ENCODE measurements around the gene C1orf105.

The C1orf105 gene

DNA sequence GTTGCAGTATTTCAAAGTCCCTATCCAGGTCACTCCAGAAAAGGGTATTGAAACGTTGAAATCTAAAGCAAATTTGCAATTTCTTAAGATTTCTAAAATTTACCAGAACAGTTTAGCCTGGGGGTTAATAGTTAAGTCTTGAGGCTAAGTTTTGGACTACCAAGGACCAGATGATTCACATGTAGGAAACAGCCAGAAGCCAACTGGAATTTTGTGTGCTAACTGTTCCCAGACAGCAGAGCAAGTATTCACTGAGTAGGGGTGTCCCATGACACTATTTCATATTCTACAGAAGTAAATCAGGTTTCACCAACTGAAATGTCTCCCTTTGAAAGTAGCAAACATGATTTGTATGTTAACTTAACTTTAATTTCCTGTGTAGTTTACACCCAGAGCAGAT, 11.5 kb upstream of the C1orf105 start:
- TF ChIP-seq, protein P1, sequence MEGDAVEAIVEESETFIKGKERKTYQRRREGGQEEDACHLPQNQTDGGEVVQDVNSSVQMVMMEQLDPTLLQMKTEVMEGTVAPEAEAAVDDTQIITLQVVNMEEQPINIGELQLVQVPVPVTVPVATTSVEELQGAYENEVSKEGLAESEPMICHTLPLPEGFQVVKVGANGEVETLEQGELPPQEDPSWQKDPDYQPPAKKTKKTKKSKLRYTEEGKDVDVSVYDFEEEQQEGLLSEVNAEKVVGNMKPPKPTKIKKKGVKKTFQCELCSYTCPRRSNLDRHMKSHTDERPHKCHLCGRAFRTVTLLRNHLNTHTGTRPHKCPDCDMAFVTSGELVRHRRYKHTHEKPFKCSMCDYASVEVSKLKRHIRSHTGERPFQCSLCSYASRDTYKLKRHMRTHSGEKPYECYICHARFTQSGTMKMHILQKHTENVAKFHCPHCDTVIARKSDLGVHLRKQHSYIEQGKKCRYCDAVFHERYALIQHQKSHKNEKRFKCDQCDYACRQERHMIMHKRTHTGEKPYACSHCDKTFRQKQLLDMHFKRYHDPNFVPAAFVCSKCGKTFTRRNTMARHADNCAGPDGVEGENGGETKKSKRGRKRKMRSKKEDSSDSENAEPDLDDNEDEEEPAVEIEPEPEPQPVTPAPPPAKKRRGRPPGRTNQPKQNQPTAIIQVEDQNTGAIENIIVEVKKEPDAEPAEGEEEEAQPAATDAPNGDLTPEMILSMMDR (IDR thresholded peaks at IDR 0.05; ENCODE audit: low read depth, low read length) = no peak
- no peak overlapping the region for H3K4me3 ChIP-seq (ENCODE audit: low read depth, low read length)

DNA sequence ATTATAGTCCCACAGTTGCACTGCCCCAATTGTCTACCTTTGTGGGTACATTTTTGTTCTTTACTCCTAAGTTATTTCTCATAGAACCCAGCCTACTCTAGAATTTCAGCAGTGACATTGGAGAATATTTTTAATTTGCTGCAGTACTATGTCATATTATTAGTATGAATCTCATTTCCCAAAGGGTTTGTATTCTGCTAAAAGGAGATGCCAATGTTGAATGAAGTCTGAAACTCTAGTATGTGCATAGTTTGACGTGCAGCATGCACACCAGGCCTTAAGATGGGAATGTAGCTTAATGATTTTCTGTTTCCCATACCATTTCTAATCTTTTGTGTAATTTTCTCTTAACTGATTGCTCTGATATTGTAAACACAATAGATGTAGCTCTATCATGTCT, 10.5 kb upstream of the C1orf105 start:
- H3K4me3 ChIP-seq (ENCODE audit: low read depth, low read length) = no peak overlapping the region
- TF ChIP-seq, protein P1 (IDR thresholded peaks at IDR 0.05; ENCODE audit: low read depth, low read length) = no peak

DNA sequence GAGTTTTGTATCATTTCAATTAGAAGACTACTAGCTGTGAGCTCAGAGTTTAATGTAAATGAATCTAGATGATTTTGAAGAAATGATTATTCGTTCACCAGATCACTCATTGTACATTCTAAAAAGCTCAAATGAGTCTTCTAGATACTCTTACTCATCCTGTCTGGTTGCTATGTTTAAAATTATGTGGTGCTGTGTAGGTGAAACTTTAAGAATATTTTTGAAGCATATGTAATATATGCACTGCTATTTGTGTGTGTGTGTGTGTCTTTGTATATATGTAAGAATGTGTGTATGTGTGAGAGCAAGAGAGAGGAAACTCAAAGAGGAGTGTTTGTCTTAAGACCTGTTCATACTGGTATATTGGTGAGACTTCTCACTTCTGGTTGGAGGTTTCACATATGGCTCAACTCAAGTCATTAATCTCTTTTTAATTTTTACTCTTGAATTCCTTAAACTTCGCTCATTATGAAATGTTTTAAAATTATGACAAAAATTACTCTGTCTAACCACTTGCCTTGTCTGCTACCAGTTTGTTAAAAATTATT, 8.6 kb upstream of the C1orf105 start:
- TF ChIP-seq, protein P1 (IDR thresholded peaks at IDR 0.05; ENCODE audit: low read depth, low read length) = no peak
- no peak overlapping the region for H3K4me3 ChIP-seq (ENCODE audit: low read depth, low read length)

DNA sequence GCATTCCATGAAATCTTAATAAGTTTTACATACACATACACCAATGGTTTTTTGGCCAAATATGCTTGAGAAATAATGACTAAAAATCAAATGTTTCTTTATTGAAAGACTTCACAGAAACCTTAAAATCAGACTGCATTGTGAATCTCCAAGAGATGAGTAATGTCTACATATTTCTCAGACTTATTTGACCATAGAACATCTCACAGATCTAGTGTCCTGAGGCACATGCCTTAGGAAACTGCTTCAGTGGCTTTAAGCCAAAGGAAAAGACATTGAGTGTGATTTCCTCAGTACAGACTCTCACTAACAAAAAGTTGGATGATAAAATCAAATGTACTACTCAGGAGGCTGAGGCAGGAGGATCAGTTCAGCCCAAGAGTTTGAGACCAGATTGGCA, 6.2 kb upstream of the C1orf105 start:
- no peak overlapping the region for H3K4me3 ChIP-seq (ENCODE audit: low read depth, low read length)
- TF ChIP-seq, protein P1 (IDR thresholded peaks at IDR 0.05; ENCODE audit: low read depth, low read length) = no peak

DNA sequence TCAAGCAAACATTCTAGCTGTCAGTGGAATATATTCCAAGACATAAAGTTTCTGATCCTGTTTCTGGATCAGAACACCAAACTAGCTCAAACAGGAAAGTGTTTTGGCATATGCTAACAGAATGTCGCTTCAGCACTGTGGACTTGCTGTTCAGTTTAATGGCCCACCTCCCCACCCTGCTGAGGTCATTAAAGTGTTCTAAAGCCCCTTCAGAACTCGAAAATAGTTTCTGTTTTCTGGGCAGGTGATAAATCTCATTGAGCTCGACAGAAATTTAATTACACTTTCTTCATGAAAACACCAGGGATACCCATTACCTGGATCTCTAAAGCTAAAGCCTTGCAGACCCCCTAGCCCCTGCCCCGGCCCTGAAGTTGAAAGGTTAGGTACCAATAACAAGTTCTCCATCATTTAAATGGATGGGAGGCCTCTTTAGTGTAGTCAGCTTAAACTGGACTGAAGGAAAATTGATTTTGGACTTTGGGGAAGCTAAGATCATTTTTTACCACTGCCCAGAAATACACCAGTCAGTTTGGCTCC, 3.9 kb upstream of the C1orf105 start:
- TF ChIP-seq, protein P1 (IDR thresholded peaks at IDR 0.05; ENCODE audit: low read depth, low read length) = no peak
- no peak overlapping the region for H3K4me3 ChIP-seq (ENCODE audit: low read depth, low read length)

DNA sequence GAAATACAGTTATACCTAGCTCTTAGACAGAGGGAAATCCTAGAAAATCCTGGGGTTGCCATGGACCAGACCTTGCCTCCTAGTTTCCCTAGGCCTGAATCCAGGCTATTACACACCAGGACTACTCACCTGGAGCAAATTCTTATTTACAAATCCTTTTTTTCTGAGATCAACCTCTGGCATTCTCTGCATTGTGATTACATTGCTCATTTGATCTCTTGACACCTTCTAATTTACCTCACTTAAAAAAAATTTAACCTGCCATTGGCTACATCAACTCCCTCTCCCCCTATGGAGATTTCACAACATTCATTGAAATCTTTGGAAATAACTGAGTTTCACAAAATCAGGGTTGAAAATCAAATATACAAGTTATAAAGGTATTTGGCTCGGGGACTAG, 2.9 kb upstream of the C1orf105 start:
- H3K4me3 ChIP-seq (ENCODE audit: low read depth, low read length) = no peak overlapping the region
- TF ChIP-seq, protein P1 (IDR thresholded peaks at IDR 0.05; ENCODE audit: low read depth, low read length) = no peak

DNA sequence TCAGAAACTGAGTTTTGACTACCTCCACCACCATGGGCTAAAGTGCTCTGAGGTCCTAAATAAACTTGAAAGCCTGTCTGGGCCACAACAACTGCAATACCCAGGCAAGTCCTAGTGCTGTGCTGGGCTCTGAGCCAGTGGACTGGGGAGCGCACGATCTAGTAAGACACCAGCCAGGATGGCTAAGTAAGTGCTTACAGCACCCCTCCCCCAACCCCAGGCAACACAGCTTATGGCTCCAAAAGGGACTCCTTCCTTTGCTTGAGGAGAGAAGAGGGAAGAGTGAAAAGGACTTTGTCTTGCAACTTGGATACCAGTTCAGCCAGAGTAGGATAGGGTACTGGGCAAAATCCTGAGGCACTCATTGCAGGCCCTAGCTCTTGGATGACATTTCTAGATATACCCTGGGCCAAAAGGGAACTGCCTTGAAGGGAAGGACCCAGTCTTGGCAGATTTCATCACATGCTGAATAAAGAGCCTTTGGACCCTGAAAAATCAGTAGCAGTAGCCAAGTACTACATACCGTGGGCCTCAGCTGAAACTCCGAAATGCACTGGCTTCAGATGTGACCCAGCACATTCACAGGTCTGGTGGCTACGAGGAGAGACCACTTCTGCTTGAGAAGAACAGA, 1.6 kb downstream of the C1orf105 start:
- H3K4me3 ChIP-seq (ENCODE audit: low read depth, low read length) = no peak overlapping the region
- TF ChIP-seq, protein P1 (IDR thresholded peaks at IDR 0.05; ENCODE audit: low read depth, low read length) = no peak
